Measurements from ENCODE around the gene SVIL. TPM values are rescaled to one million over a fixed set of nuclear protein-coding genes. Genes with fewer than 3 reads are reported as not detected.

The SVIL gene
- total RNA-seq, 3 donors from 2014 or later = 67.6 to 1,278 (median 86.0) TPM

DNA sequence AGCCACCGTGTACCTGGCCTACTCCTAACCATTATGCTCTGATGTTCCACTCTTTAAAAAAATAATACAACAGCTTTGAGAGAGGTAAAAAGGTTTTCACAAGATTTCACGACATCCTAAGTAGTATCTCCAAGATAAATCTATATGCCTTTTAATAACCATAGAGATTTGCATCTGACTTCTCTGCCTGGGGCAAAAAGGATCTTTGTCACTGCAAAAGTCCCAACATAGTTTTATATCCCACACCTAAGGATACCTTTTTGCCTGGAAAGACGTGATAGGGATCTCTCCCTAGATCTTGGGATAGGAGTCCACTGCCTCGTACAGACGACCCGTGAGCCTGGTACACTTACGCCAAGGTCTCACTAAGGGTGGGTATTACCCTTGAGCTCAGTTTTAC lies 31.4 kb upstream of the SVIL start:
- no peak for TF ChIP-seq CTCF (IDR thresholded peaks at IDR 0.05)
- ATAC-seq (no peak), DNase-seq (no peak)
- Histone ChIP-seq H3K4me3 (no peak overlapping the region), H3K4me1 (ENCODE audit: low read depth) (peaks cover 8% of the 10 kb centered on the region), H3K9me3 (no peaks in the 10 kb centered on the region), H3K36me3 (ENCODE audit: low read depth) (no peaks in the 10 kb centered on the region)
- intact Hi-C loops (cut with DNase I, micrococcal nuclease) = no loop called here

DNA sequence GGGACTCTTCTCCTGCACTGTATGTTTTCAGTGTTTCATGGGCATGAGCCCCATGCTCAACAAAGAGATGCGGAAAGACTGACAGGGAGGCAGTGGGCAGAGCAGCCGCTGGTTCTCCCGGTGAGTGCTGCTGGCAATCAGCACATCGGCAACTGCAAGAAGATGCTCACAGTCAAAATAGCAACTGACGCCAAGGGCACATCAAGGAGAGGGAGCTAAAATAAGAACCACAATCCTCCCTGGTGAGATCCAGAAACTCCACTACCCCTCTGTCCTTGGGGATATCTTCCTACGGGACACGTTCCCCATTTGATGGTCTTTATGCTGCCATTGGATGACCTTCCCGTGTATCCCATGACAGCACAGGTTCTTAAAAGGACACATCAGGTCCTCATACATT lies 28.9 kb upstream of the SVIL start:
- Histone ChIP-seq H3K9me3 (no peaks in the 10 kb centered on the region), H3K4me1 (ENCODE audit: low read depth) (no peaks in the 10 kb centered on the region), H3K4me3 (no peak overlapping the region), H3K36me3 (ENCODE audit: low read depth) (no peaks in the 10 kb centered on the region)
- DNase-seq = no peak
- intact Hi-C loops (cut with DNase I, micrococcal nuclease) = no loop called here
- no peak for ATAC-seq
- TF ChIP-seq CTCF (IDR thresholded peaks at IDR 0.05) = no peak

- intact Hi-C loops (cut with DNase I, micrococcal nuclease) = no loop called here
- DNase-seq = peak in 1 of 3 donors; percentile 35
- Histone ChIP-seq H3K4me3 (no peak overlapping the region), H3K4me1 (ENCODE audit: low read depth) (no peaks in the 10 kb centered on the region), H3K36me3 (ENCODE audit: low read depth) (no peaks in the 10 kb centered on the region), H3K9me3 (peaks cover 10% of the 10 kb centered on the region)
- ATAC-seq = peak; percentile 99
- no peak for TF ChIP-seq CTCF (IDR thresholded peaks at IDR 0.05)
Observed at GRCh38 chr10:29658984-29659965, 24.5 kb upstream of the SVIL start.

DNA sequence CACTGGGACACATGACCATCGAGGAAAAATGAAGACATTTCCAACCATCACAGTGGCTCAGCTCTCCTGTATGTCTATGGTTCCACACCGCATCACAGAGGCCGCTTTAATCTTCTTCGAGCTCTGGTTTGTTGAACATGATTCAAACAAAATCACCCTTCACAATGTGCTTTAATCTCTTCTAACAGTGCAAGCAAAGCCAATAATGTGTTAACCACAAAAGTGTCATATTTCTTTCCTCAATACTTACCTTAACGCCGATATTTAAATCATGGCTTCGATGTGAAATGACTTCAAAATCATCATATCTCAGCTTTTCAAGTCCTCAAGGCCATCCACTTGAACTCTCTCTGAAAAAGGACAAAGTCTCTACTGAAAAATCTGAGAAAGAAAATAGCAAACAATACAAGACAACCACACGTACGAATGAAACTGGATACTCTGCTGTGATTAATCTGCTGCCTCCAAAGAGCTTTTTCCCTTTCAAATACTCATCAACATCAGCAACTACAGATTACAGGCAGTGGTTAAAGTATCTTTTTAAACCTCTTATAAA lies 23.0 kb upstream of the SVIL start:
- peaks cover 10% of the 10 kb centered on the region for H3K9me3 ChIP-seq
- ATAC-seq (no peak), DNase-seq (no peak)
- H3K36me3 ChIP-seq (ENCODE audit: low read depth) = no peaks in the 10 kb centered on the region
- H3K4me1 ChIP-seq (ENCODE audit: low read depth) = no peaks in the 10 kb centered on the region
- H3K4me3 ChIP-seq = no peak overlapping the region
- no peak for TF ChIP-seq CTCF (IDR thresholded peaks at IDR 0.05)
- intact Hi-C loops (cut with DNase I, micrococcal nuclease) = no loop called here

DNA sequence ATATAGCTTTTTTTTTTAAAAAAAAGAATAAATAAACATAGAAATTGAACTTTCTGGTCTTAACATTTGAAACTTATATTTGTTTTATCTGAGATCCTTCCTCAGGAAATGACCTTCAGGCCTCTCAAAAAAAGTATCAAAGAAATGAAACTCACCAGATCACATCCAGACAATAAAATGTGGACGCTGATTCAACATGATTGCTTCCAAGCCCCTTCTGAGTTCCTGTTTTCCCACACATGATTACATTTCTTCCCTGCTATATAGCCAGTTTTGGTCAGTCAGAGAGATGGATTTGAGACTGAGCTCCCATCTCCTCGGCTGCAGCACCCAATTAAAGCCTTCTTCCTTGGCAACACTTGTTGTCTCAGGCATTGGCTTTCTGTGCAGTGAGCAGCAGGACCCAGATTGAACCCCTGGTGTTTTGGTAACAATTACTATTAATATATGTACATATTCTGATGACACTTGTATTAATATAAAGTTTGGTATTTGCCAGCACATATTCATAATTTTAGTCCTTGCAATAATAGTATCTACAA lies 21.8 kb upstream of the SVIL start:
- intact Hi-C loops (cut with DNase I, micrococcal nuclease) = no loop called here
- no peaks in the 10 kb centered on the region for H3K4me1 ChIP-seq (ENCODE audit: low read depth)
- no peak for DNase-seq
- no peaks in the 10 kb centered on the region for H3K36me3 ChIP-seq (ENCODE audit: low read depth)
- H3K4me3 ChIP-seq = no peak overlapping the region
- TF ChIP-seq CTCF (IDR thresholded peaks at IDR 0.05) = no peak
- H3K9me3 ChIP-seq = peaks cover 10% of the 10 kb centered on the region
- no peak for ATAC-seq
